GM18511 (cell line): ENCODE measurements around the gene ABI3.
"Not testable (repeated sequence)": the region's sequence is repeated elsewhere in the genome, so short reads cannot be mapped to it uniquely, and the experiment has no call there.

Experiments used
- ATAC-seq: cut with Tn5 transposase; IDR thresholded peaks from one replicate; pipeline ENCODE4 v1.9.1; 2021; ENCODE audit warnings: mild to moderate bottlenecking, moderate library complexity; ENCODE audit not compliant: unreplicated experiment

The ABI3 gene

GRCh38 chr17:49249292-49249794 lies 38.8 kb downstream of the ABI3 start:
- ATAC-seq: no peak

DNA sequence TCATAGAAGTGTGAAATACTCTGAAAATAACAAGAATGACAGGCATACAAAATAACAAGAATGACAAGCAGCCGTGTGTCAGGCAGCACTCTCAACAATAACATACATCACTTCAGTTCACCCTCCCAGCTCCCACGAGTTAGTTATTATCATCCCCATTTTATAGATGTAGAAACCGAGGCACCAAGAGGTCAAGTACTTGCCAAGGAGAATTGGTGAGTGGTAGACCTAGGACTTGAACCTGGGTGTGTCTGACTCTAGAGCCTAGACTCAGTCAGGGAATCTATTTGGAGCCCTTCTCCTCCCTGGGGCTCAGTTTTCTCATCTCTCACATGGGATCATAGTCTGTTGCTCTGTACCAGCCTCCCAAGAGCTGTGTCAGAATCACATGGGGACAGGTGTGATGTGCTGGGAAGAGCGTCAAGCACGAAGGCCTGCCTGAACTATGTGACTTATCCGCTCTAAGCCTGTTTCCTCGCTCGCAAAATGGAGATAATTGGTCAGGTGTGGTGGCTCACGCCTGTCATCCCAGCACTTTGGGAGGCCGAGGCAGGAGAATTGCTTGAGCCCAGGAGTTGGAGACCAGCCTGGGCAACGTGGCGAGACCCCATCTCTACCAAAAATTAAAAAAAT lies 39.5 kb downstream of the ABI3 start:
- no peak for ATAC-seq

GRCh38 chr17:49252148-49252695 lies 41.7 kb downstream of the ABI3 start:
- no peak for ATAC-seq

GRCh38 chr17:49254066-49254465 lies 43.6 kb downstream of the ABI3 start:
- ATAC-seq: no peak

DNA sequence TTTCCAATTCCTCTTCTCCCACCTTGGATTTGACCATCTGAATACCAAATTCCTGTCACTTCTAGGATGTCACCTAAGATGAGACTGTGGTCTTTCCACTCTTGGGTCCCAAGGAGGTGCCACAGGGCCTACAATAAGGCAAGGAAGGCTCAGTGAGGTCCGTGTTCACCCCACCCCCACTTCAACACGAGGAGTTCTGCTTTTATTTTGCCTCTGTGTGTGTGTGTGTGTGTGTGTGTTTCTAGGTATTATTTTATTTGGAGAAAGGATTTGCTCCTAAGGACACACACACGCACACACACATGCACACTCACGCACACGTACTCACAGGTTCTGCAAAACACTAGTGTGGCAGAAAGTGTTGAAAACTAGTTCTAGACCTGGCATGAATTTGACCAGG lies 44.6 kb downstream of the ABI3 start:
- ATAC-seq: no peak

- no peak for ATAC-seq
Observed at GRCh38 chr17:49258394-49258793, 47.9 kb downstream of the ABI3 start.

DNA sequence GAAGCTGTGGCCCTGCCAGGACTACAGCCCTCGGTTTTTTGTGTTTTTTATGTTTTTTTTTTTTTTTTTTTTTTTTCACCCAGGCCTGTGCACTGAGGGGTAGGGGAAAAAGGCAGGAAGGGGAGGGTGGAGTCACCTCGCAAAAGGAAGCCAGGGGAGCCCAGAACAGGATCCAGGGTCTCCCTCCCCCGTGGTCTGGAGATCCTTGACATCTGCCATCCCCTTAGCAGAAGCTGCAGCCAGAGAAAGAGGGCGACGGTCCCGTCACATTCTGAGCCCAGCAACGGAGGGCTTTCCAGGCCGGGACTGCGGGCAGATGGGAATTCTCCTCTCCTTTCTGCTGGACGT lies 49.1 kb downstream of the ABI3 start:
- ATAC-seq: no peak

DNA sequence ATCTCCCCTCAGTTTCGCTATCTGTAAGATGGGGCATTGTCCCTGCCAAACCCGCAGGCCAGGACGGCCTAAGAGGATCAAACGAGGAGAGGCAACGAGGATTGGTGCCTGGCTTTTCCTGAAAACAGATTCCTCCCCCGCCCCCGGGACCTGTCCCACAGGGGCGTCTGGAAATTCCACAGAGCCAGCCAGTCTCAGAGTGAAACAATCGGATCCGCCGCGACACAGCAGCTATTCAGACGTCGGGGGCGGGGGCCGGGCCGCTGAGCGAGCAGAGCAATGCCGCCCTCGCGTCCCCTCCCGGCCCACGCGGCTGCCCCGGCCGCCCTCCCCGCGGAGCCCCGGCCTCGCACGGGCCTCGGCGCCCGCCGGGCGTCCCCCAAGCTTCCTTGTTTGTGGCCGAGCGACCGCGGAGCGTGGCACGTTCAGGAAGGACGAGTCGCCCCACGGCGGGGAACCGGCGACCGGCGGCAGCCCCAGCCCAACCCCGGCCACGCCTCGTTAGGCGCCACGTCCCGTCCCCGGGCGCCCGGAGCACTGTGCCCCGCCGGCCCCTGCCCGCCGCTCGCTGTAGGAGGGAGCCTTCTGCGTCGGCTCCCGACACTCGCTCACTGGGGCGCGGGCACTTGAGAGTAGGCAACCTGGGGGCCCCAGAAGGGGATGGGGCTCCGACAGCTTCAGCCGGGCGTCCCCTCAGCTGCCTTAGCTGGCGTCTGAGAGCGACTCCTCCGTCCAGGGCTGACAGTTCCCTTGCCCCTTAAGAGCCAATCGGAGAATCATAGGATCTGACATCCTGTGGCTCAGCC lies 49.7 kb downstream of the ABI3 start:
- ATAC-seq: no peak

GRCh38 chr17:49260817-49261291 lies 50.3 kb downstream of the ABI3 start:
- ATAC-seq: no peak

GRCh38 chr17:49261540-49261939 lies 51.0 kb downstream of the ABI3 start:
- ATAC-seq: not testable (repeated sequence)

- no peak for ATAC-seq
Observed at GRCh38 chr17:49266233-49266632, 55.7 kb downstream of the ABI3 start.

- ATAC-seq: no peak
Observed at GRCh38 chr17:49267912-49268311, 57.4 kb downstream of the ABI3 start.

DNA sequence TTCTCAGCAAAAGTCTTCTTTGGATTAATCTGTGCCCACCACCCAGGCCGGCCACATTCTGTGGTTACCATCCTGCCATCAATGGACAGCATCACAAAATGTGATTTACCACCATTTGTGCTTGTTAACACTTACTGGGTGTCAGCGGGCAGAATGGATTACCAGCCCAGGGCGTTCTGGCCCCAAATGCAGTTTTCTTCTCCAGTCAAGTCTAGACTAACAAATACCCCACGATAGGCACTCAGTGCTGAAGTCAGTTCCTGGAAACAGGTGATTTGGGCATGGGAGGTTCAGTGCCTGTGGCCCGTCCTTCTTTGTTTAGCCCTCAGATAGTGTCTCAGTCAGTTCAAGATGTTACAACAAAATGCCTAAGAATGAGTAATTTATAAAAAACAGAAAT lies 58.8 kb downstream of the ABI3 start:
- no peak for ATAC-seq
